ENCODE data around the gene FAM236B.
"Not testable (repeated sequence)": the region's sequence is repeated elsewhere in the genome, so short reads cannot be mapped to it uniquely, and the experiment has no call there.

The FAM236B gene

GRCh38 chrX:72760454-72760853 is 22.0 kb downstream of the FAM236B start:
- not testable (repeated sequence) for H3K27me3 ChIP-seq (replicated peaks; ENCODE audit: control insufficient read depth, insufficient read depth, low read length, poor library complexity, severe bottlenecking); DNase-seq; H3K4me1 ChIP-seq (ENCODE audit: control insufficient read depth, insufficient read depth, low read length, poor library complexity, severe bottlenecking)

GRCh38 chrX:72748545-72748944 is 33.9 kb downstream of the FAM236B start:
- H3K9me3 ChIP-seq (ENCODE audit: control insufficient read depth, low read length); H3K27me3 ChIP-seq (replicated peaks; ENCODE audit: control insufficient read depth, insufficient read depth, low read length, poor library complexity, severe bottlenecking); H3K4me1 ChIP-seq (ENCODE audit: control insufficient read depth, insufficient read depth, low read length, poor library complexity, severe bottlenecking); H3K4me3 ChIP-seq (ENCODE audit: insufficient read depth, low read depth, low read length, poor library complexity, severe bottlenecking); H3K36me3 ChIP-seq (ENCODE audit: control insufficient read depth, insufficient read depth, low read length); DNase-seq; H3K27ac ChIP-seq (ENCODE audit: insufficient read depth, low read length, poor library complexity, severe bottlenecking): not testable (repeated sequence)

More at GRCh38 chrX:72760454-72760853, 22.0 kb downstream of the FAM236B start:
- not testable (repeated sequence) for H3K4me3 ChIP-seq (ENCODE audit: insufficient read depth, low read depth, low read length, poor library complexity, severe bottlenecking); H3K9me3 ChIP-seq (ENCODE audit: control insufficient read depth, low read length); H3K27ac ChIP-seq (ENCODE audit: insufficient read depth, low read length, poor library complexity, severe bottlenecking); H3K36me3 ChIP-seq (ENCODE audit: control insufficient read depth, insufficient read depth, low read length)

- H3K4me3 ChIP-seq (ENCODE audit: insufficient read depth, low read depth, low read length, poor library complexity, severe bottlenecking); DNase-seq; H3K9me3 ChIP-seq (ENCODE audit: control insufficient read depth, low read length); H3K27me3 ChIP-seq (replicated peaks; ENCODE audit: control insufficient read depth, insufficient read depth, low read length, poor library complexity, severe bottlenecking); H3K4me1 ChIP-seq (ENCODE audit: control insufficient read depth, insufficient read depth, low read length, poor library complexity, severe bottlenecking); H3K36me3 ChIP-seq (ENCODE audit: control insufficient read depth, insufficient read depth, low read length); H3K27ac ChIP-seq (ENCODE audit: insufficient read depth, low read length, poor library complexity, severe bottlenecking): not testable (repeated sequence)
These were observed 36.9 kb downstream of the FAM236B start for GRCh38 chrX:72745546-72745945.

- Histone ChIP-seq H3K27ac (ENCODE audit: insufficient read depth, low read length, poor library complexity, severe bottlenecking) (no peak overlapping the region), H3K4me1 (ENCODE audit: control insufficient read depth, insufficient read depth, low read length, poor library complexity, severe bottlenecking) (no peaks in the 10 kb centered on the region), H3K9me3 (ENCODE audit: control insufficient read depth, low read length) (no peaks in the 10 kb centered on the region), H3K4me3 (ENCODE audit: insufficient read depth, low read depth, low read length, poor library complexity, severe bottlenecking) (no peak overlapping the region), H3K27me3 (replicated peaks; ENCODE audit: control insufficient read depth, insufficient read depth, low read length, poor library complexity, severe bottlenecking) (no peaks in the 10 kb centered on the region), H3K36me3 (ENCODE audit: control insufficient read depth, insufficient read depth, low read length) (no peaks in the 10 kb centered on the region)
- DNase-seq: no peak
These were observed 46.9 kb downstream of the FAM236B start for GRCh38 chrX:72735561-72735960.

- H3K4me3 ChIP-seq (ENCODE audit: insufficient read depth, low read depth, low read length, poor library complexity, severe bottlenecking); H3K27me3 ChIP-seq (replicated peaks; ENCODE audit: control insufficient read depth, insufficient read depth, low read length, poor library complexity, severe bottlenecking): not testable (repeated sequence)
These were observed 48.8 kb downstream of the FAM236B start for GRCh38 chrX:72733636-72734035.

More at GRCh38 chrX:72733636-72734035, 48.8 kb downstream of the FAM236B start:
- DNase-seq; H3K9me3 ChIP-seq (ENCODE audit: control insufficient read depth, low read length); H3K27ac ChIP-seq (ENCODE audit: insufficient read depth, low read length, poor library complexity, severe bottlenecking); H3K4me1 ChIP-seq (ENCODE audit: control insufficient read depth, insufficient read depth, low read length, poor library complexity, severe bottlenecking); H3K36me3 ChIP-seq (ENCODE audit: control insufficient read depth, insufficient read depth, low read length): not testable (repeated sequence)
